ENCODE results near the gene KLHL10.

The KLHL10 gene

GRCh38 chr17:41801374-41802271 is 36.0 kb upstream of the KLHL10 start:
- Histone ChIP-seq H3K27ac (ENCODE audit: low read depth in 2 of 2, low read length in 2 of 2) (peak overlapping the region; percentile 91 to 92), H3K27me3 (ENCODE audit: control insufficient read depth in 2 of 2, insufficient read depth in 2 of 2, low read length in 2 of 2) (no peaks in the 10 kb centered on the region), H3K4me3 (ENCODE audit: low read length in 2 of 2) (peak overlapping the region; percentile 30 to 52), H3K36me3 (ENCODE audit: control insufficient read depth in 2 of 2, insufficient read depth in 2 of 2, low read length in 2 of 2) (no peaks in the 10 kb centered on the region), H3K9ac (ENCODE audit: low read depth in 1 of 2, low read length in 2 of 2) (peak overlapping the region; percentile 41 to 68), H3K9me3 (ENCODE audit: control insufficient read depth in 2 of 2, low read length in 2 of 2) (no peaks in the 10 kb centered on the region), H3K4me1 (ENCODE audit: control insufficient read depth in 2 of 2, insufficient read depth in 2 of 2, low read length in 2 of 2) (peaks cover 12 to 26% of the 10 kb centered on the region in 2 donors)

DNA sequence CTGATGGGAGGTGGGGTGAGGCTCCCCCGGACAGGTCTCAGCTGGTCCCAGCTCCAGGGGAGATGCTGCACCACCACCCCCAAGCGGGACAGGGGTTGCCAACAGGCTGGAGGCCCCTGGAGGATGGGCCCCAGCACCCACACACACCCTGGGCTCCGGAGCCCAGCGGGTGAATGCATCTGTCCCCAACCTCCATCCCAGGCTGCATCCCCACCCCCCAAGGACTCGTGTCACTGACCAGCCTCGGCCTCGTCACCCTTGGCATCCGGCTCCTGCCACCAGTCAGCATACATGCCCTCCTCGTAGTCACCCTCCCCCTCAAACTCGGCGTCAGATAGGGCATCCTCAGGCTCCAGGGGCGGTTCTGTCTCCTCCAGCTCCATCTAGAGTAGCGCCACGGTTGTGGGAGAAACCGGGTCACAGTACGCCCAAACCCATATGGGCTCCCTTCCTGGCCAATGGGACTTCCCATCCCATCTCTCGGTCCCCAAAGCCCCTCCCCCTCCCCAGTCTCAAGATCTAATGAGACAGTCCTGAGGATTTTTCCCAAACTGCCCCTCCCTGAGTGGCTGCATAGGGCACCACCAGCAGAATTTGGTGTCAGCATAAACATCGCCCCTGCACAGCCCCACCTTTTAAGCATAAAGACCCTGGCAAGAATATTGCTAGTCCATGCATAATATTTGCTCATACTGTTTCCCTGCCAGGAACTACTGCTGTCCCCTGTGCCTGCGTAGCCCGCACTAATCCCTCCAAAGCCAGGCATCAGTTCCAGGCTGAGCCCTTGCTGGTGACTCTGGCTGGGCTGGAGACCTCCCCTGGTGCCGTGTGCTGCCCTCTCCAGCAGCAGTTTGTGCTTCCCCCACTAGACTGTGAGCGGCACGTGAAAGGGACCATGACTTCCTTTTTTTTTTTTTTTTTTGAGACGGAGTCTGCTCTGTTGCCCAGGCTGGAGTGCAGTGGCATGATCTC is 34.3 kb upstream of the KLHL10 start:
- no peaks in the 10 kb centered on the region for H3K9me3 ChIP-seq (ENCODE audit: control insufficient read depth in 2 of 2, low read length in 2 of 2)
- H3K4me3 ChIP-seq (ENCODE audit: low read length in 2 of 2) = no peak overlapping the region
- peaks cover 19 to 38% of the 10 kb centered on the region in 2 donors for H3K4me1 ChIP-seq (ENCODE audit: control insufficient read depth in 2 of 2, insufficient read depth in 2 of 2, low read length in 2 of 2)
- H3K27me3 ChIP-seq (ENCODE audit: control insufficient read depth in 2 of 2, insufficient read depth in 2 of 2, low read length in 2 of 2) = no peaks in the 10 kb centered on the region
- no peak overlapping the region for H3K9ac ChIP-seq (ENCODE audit: low read depth in 1 of 2, low read length in 2 of 2)
- H3K36me3 ChIP-seq (ENCODE audit: control insufficient read depth in 2 of 2, insufficient read depth in 2 of 2, low read length in 2 of 2) = no peaks in the 10 kb centered on the region
- no peak overlapping the region for H3K27ac ChIP-seq (ENCODE audit: low read depth in 2 of 2, low read length in 2 of 2)

DNA sequence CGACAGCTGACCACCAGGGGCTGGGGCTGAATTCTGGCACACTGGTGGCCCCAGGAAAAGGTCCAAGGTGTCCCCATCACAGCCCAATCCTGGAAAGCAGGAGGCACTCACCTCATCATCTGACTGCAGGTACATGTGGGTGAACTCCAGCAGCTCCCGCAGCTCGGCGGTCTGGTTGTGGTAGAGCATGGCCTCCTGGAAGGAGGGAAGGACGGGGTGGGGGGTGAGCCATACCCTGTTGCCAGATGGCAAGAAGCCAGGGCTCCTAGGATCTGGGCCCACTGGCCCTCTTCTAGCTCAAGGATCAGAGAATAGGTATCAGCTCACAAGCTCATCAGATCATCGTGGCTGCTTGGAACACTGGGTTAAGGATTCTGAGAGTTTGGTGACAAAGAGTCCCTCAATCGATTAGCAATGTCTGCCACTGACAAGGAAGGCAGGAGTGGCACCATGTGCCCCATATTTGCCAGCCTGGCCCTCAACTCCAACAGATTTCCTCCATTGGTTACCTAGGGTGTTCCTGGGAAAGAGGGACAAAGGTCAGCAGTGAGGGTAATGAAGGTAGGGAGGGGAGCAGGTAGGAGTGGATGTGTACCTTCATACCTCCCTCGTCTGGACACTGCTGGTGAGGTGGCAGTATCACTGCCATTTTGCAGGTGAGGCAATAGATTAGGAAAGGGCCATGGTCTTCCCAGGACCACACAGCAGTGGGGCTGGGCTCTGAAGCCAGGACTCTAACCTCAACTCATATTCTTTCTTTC is 30.8 kb upstream of the KLHL10 start:
- Histone ChIP-seq H3K27ac (ENCODE audit: low read depth in 2 of 2, low read length in 2 of 2) (peak overlapping the region; percentile 65 to 70), H3K4me1 (ENCODE audit: control insufficient read depth in 2 of 2, insufficient read depth in 2 of 2, low read length in 2 of 2) (peaks cover 20 to 37% of the 10 kb centered on the region in 2 donors), H3K4me3 (ENCODE audit: low read length in 2 of 2) (no peak overlapping the region), H3K36me3 (ENCODE audit: control insufficient read depth in 2 of 2, insufficient read depth in 2 of 2, low read length in 2 of 2) (no peaks in the 10 kb centered on the region), H3K9me3 (ENCODE audit: control insufficient read depth in 2 of 2, low read length in 2 of 2) (no peaks in the 10 kb centered on the region), H3K27me3 (ENCODE audit: control insufficient read depth in 2 of 2, insufficient read depth in 2 of 2, low read length in 2 of 2) (no peaks in the 10 kb centered on the region), H3K9ac (ENCODE audit: low read depth in 1 of 2, low read length in 2 of 2) (peak overlapping the region in 1 of 2 donors; percentile 17)

- no peaks in the 10 kb centered on the region for H3K9me3 ChIP-seq (ENCODE audit: control insufficient read depth in 2 of 2, low read length in 2 of 2)
- peak overlapping the region; percentile 72 to 85 for H3K4me3 ChIP-seq (ENCODE audit: low read length in 2 of 2)
- H3K27me3 ChIP-seq (ENCODE audit: control insufficient read depth in 2 of 2, insufficient read depth in 2 of 2, low read length in 2 of 2) = no peaks in the 10 kb centered on the region
- peak overlapping the region; percentile 79 to 83 for H3K9ac ChIP-seq (ENCODE audit: low read depth in 1 of 2, low read length in 2 of 2)
- peaks cover 29 to 41% of the 10 kb centered on the region in 2 donors for H3K4me1 ChIP-seq (ENCODE audit: control insufficient read depth in 2 of 2, insufficient read depth in 2 of 2, low read length in 2 of 2)
- H3K36me3 ChIP-seq (ENCODE audit: control insufficient read depth in 2 of 2, insufficient read depth in 2 of 2, low read length in 2 of 2) = no peaks in the 10 kb centered on the region
- H3K27ac ChIP-seq (ENCODE audit: low read depth in 2 of 2, low read length in 2 of 2) = peak overlapping the region; percentile 67 to 71
Measured at GRCh38 chr17:41810659-41811548, 26.7 kb upstream of the KLHL10 start.

DNA sequence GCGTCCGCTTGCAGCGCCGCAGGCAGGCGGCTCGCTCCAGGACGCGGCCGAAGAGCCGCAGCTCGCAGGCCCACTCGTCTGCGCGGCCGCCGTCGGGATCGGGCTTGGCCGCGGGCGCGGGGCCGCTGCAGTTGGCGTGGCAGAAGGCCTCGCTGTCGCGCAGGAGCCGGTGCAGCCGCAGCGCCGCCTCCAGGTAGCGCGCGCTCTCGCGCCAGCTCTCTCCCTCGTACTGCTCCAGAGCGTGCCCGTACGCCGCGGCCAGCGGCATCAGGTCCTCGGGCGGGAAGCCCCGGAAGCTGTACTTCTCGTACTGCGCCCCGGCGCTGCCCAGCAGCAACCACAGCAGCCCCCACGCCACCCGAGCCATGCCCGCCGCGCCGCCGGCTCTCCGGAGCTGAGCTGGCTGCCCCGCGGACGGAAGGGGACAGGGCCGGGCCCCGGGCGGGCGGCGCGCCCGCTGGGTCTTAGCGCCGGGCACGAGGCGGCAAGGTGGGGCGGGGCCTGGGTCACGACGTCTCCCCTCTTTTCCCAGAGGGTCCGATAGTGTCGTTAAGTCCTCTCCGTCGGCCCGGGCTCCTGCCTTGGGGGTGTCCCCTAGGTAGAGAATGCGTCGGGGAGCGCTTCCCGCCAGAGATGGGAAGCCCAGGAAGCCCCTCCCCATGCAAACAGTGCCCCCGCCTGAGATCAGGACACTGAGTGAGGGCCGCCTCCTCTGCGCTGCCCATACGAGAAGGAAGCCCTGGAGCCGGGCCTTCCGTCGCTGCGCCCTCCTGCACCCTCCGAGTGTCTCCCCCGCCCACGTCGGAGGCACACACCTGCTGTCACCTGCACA is 25.9 kb upstream of the KLHL10 start, which contains the start of gene P3H4:
TSS of gene P3H4 (minus strand) at position 401 of the 832 bp plus-strand sequence. CDS start at position 367, 34 bp downstream.
- Histone ChIP-seq H3K4me3 (ENCODE audit: low read length in 2 of 2) (peak within 1 kb of the TSS; percentile 72 to 85), H3K27me3 (ENCODE audit: control insufficient read depth in 2 of 2, insufficient read depth in 2 of 2, low read length in 2 of 2) (no peaks in the 10 kb centered on the region), H3K27ac (ENCODE audit: low read depth in 2 of 2, low read length in 2 of 2) (peak within 1 kb of the TSS; percentile 67 to 71), H3K9ac (ENCODE audit: low read depth in 1 of 2, low read length in 2 of 2) (peak within 1 kb of the TSS; percentile 79 to 83), H3K36me3 (ENCODE audit: control insufficient read depth in 2 of 2, insufficient read depth in 2 of 2, low read length in 2 of 2) (no peaks in the 10 kb centered on the region), H3K9me3 (ENCODE audit: control insufficient read depth in 2 of 2, low read length in 2 of 2) (no peaks in the 10 kb centered on the region), H3K4me1 (ENCODE audit: control insufficient read depth in 2 of 2, insufficient read depth in 2 of 2, low read length in 2 of 2) (peaks cover 24 to 34% of the 10 kb centered on the region in 2 donors)

GRCh38 chr17:41812381-41813151 is 25.1 kb upstream of the KLHL10 start, which contains the start of gene FKBP10:
Gene FKBP10 (plus strand): TSS chr17:41813004. CDS start chr17:41813035, 31 bp downstream.
- H3K9me3 ChIP-seq (ENCODE audit: control insufficient read depth in 2 of 2, low read length in 2 of 2) = no peaks in the 10 kb centered on the region
- H3K36me3 ChIP-seq (ENCODE audit: control insufficient read depth in 2 of 2, insufficient read depth in 2 of 2, low read length in 2 of 2) = no peaks in the 10 kb centered on the region
- peak within 1 kb of the TSS; percentile 72 to 85 for H3K4me3 ChIP-seq (ENCODE audit: low read length in 2 of 2)
- peak within 1 kb of the TSS; percentile 79 to 83 for H3K9ac ChIP-seq (ENCODE audit: low read depth in 1 of 2, low read length in 2 of 2)
- H3K27ac ChIP-seq (ENCODE audit: low read depth in 2 of 2, low read length in 2 of 2) = peak within 1 kb of the TSS; percentile 67 to 71
- no peaks in the 10 kb centered on the region for H3K27me3 ChIP-seq (ENCODE audit: control insufficient read depth in 2 of 2, insufficient read depth in 2 of 2, low read length in 2 of 2)
- H3K4me1 ChIP-seq (ENCODE audit: control insufficient read depth in 2 of 2, insufficient read depth in 2 of 2, low read length in 2 of 2) = peaks cover 22 to 30% of the 10 kb centered on the region in 2 donors

- H3K36me3 ChIP-seq (ENCODE audit: control insufficient read depth in 2 of 2, insufficient read depth in 2 of 2, low read length in 2 of 2) = no peaks in the 10 kb centered on the region
- H3K9me3 ChIP-seq (ENCODE audit: control insufficient read depth in 2 of 2, low read length in 2 of 2) = no peaks in the 10 kb centered on the region
- H3K27me3 ChIP-seq (ENCODE audit: control insufficient read depth in 2 of 2, insufficient read depth in 2 of 2, low read length in 2 of 2) = no peaks in the 10 kb centered on the region
- H3K4me3 ChIP-seq (ENCODE audit: low read length in 2 of 2) = peak overlapping the region; percentile 72 to 85
- peak overlapping the region; percentile 24 to 38 for H3K9ac ChIP-seq (ENCODE audit: low read depth in 1 of 2, low read length in 2 of 2)
- peaks cover 18 to 24% of the 10 kb centered on the region in 2 donors for H3K4me1 ChIP-seq (ENCODE audit: control insufficient read depth in 2 of 2, insufficient read depth in 2 of 2, low read length in 2 of 2)
- H3K27ac ChIP-seq (ENCODE audit: low read depth in 2 of 2, low read length in 2 of 2) = peak overlapping the region in 1 of 2 donors; percentile 52
Measured at GRCh38 chr17:41813152-41813680, 24.4 kb upstream of the KLHL10 start.

All from mucosa of rectum (tissue), 2 donors.